Measurements from ENCODE around the gene ANKRD33B.

DNA sequence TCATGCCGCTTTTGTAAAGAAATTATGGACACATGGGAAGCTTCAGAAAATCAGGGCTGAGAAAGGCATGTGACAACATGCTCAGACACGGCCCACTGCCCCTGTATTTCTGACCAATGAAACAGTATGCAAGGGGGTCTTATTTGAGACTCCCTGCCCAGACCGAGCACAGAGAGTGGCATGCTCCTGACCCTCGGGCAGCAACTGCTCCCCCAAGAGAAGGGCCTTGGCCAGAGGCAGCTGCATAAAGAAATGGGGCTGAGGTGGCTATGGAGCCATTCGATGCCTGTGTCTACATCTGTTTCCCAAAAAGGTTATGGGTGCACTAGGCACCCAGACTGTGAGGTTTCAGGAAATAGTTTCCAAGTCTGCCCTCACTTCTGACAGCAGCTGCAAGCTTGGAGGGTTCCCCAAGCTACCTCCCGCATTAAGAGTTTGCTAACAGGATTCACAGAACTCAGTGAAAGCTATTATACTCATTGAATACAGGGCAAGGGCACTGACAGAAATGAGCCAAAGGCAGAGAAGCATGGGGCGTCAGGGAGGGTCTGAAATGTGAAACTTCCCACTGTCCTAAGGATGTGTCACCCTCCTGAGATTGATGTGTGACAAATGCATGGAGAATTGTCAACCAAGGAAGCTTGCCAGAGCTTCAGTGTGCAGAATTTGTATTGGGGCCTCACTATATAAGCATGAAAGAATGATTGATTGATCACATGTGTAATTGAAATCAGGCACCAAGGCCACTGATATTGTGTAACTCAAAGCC is 102.8 kb downstream of the ANKRD33B start:
- TF ChIP-seq, protein P1, sequence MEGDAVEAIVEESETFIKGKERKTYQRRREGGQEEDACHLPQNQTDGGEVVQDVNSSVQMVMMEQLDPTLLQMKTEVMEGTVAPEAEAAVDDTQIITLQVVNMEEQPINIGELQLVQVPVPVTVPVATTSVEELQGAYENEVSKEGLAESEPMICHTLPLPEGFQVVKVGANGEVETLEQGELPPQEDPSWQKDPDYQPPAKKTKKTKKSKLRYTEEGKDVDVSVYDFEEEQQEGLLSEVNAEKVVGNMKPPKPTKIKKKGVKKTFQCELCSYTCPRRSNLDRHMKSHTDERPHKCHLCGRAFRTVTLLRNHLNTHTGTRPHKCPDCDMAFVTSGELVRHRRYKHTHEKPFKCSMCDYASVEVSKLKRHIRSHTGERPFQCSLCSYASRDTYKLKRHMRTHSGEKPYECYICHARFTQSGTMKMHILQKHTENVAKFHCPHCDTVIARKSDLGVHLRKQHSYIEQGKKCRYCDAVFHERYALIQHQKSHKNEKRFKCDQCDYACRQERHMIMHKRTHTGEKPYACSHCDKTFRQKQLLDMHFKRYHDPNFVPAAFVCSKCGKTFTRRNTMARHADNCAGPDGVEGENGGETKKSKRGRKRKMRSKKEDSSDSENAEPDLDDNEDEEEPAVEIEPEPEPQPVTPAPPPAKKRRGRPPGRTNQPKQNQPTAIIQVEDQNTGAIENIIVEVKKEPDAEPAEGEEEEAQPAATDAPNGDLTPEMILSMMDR (optimal IDR thresholded peaks at IDR 0.05 in 1 of 3, IDR thresholded peaks at IDR 0.05 in 1 of 3, conservative IDR thresholded peaks at IDR 0.05 in 1 of 3; ENCODE audit: extremely low read depth in 1 of 3, insufficient read depth in 2 of 3, low read length in 3 of 3), result no peak
- TF ChIP-seq EZH2 (IDR thresholded peaks at IDR 0.05; ENCODE audit: low read length), result no peak

Data from keratinocyte (primary cell).